Sigmoid colon (tissue), 4 donors: Measurements from ENCODE around the gene TIAM1.

Experiments used
- POLR2A ChIP-seq, 2 donors: fragments of 450-650 bp; IDR thresholded peaks; one replicate each; pipeline ENCODE4 v1.6.1; 2016; ENCODE audit warnings: antibody characterized with exemption in 2 of 2, mild to moderate bottlenecking in 2 of 2, moderate library complexity in 2 of 2
- POLR2AphosphoS5 ChIP-seq, 4 donors: sonication (generic); formaldehyde crosslinking; IDR thresholded peaks; one replicate each; pipeline ENCODE4 v1.6.1; 2017; ENCODE audit warnings: antibody characterized with exemption in 4 of 4

DNA sequence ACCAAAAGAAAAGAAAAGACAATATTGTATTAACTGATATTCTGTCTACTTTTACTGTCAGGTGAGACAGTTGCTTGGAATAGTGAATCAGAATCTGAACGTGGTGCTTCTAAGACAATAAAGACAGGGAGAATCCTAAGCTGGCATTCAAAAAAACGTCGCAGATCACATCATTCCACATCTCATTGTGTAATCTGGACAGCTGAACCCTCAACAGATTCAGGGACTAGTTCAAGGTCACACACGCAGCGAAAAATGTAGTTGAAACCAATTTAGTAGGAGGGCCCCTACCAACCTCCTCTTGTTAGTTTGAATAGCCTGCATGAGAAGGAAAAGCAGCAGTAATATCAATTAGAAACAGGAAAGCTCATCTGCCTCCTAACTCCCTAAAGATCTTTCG lies 259.4 kb downstream of the TIAM1 start:
- TF ChIP-seq POLR2A (IDR thresholded peaks at IDR 0.05) (no peak), POLR2AphosphoS5 (IDR thresholded peaks at IDR 0.05) (no peak)
